T-helper 17 cell (primary cell): Measurements from ENCODE around the gene MMP24OS. TPM values are rescaled to one million over a fixed set of nuclear protein-coding genes. Genes with fewer than 3 reads are reported as not detected.
A peak's percentile ranks its signal among the peaks of the same experiment; 100 is the strongest.
"Not testable (repeated sequence)": the region's sequence is repeated elsewhere in the genome, so short reads cannot be mapped to it uniquely, and the experiment has no call there.

ENCODE experiments used
- ATAC-seq: fragments of 150-1000 bp; cut with Tn5 transposase; 2 replicates; pipeline ENCODE4 v1.10.0; 2021; ENCODE audit warnings: mild to moderate bottlenecking, moderate library complexity
- DNase-seq, 3 donors: peaks; one replicate each; pipeline versions ENCODE4 v3.0.0 to v3.0.0-alpha.2; 2020 to 2021
- H3K9me3 ChIP-seq: one replicate; pipeline ENCODE4 v1.7.0; 2013; ENCODE audit warnings: low read length, mild to moderate bottlenecking; ENCODE audit not compliant: control insufficient read depth, poor library complexity, severe bottlenecking
- H3K27ac Mint-ChIP-seq: one replicate; pipeline ENCODE4 v1.8.0; 2022; ENCODE audit warnings: mild to moderate bottlenecking, moderate library complexity, mixed read lengths
- H3K27me3 Mint-ChIP-seq: one replicate; pipeline ENCODE4 v1.8.0; 2022; ENCODE audit warnings: mixed read lengths
- H3K36me3 Mint-ChIP-seq: one replicate; pipeline ENCODE4 v1.8.0; 2022; ENCODE audit warnings: low read depth, mixed read lengths
- H3K4me1 Mint-ChIP-seq: one replicate; pipeline ENCODE4 v1.8.0; 2022; ENCODE audit warnings: mild to moderate bottlenecking, mixed read lengths
- H3K4me3 Mint-ChIP-seq: one replicate; pipeline ENCODE4 v1.8.0; 2022; ENCODE audit warnings: mild to moderate bottlenecking, moderate library complexity, mixed read lengths
- total RNA-seq, 4 donors: library from RNA in 2 of 4; stranded (reverse) in 2 of 4; gene quantifications; one replicate each; pipeline ENCODE4 v1.2.3 and lab custom pipeline; 2022 to 2026

The MMP24OS gene
- total RNA-seq, 2 donors from 2014 or later = 60.8 to 64.4 TPM

DNA sequence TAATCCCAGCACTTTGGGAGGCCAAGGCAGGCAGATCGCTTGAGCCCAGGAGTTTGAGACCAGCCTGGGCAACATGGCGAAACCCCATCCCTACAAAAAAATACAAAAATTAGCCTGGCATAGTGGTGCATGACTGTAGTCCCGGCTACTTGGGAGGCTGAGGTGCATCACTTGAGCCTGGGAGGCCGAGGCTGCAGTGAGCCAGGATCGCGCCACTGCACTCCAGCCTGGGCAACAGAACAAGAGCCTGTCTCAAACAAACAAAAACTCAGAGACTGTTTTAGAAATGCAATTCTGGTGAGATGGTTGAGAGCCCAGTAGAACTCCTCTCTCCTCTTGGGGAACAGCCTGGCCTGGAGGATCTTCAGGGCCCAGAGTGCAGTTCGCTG lies 37.7 kb upstream of the MMP24OS start:
- not testable (repeated sequence) for H3K27me3 Mint-ChIP-seq, DNase-seq, H3K4me3 Mint-ChIP-seq, H3K36me3 Mint-ChIP-seq, ATAC-seq, H3K27ac Mint-ChIP-seq, H3K9me3 ChIP-seq
- peaks cover 15% of the 10 kb centered on the region for H3K4me1 Mint-ChIP-seq

DNA sequence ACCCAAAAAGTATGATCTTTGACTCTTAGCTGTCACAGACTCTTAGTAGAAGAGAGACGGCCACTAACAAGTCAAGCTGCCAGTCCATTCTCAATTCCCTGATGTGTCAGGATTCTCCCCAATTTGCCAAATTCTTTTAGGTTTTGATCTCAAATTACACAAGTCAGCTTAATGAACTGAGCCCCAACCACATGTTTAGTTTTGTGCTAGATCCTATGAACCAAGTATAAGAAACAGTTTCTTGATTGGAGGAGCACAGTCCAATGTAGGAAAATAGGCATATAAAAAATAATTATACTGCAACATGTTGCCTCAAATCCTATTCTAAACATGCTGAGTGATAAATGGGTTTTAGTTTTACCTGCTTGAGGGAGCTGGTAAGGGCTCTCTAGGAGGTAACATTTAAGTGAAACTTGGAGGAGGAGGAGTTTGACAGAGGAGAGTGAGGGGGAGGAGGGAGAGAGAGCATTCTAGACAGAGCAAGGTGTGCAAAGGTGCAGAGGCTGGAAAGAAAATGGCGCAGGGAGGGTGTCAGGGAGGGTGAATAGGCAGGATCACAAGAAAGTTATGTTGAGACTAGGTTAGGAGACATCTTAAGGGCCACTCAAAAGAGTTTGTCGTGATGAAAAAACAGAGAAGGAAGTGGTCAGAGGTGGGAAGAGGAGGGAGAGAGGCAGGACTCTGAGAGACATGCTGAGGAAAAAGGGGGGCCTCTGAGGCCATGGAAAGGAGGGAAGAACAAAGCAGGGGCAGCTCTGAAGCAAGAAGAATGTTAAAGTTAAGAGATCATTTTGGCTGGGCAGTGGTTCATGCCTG lies 37.1 kb upstream of the MMP24OS start:
- Mint-ChIP-seq H3K4me1 (peaks cover 15% of the 10 kb centered on the region), H3K27me3 (no peaks in the 10 kb centered on the region), H3K36me3 (peaks cover 4% of the 10 kb centered on the region), H3K4me3 (no peak overlapping the region), H3K27ac (no peak overlapping the region)
- H3K9me3 ChIP-seq = no peaks in the 10 kb centered on the region
- DNase-seq (no peak), ATAC-seq (no peak)

DNA sequence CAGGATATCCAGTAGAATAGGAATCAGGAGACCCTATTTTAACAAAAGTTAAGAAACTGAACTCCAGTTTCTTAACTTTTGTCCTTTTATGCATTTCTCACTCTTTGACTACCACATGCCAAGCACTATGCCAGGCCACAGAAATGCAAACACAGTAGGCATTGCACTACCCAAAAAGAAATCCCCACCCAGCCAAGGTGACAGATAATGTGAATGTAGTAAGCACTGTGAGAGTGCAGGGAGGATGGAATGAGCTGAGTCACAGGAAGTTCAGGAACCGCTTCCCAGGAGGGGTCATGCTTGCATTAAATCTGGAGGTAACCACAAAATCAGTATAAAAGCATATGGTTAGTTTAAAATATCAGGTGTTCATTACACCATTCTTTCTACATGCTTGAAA lies 34.4 kb upstream of the MMP24OS start:
- H3K27ac Mint-ChIP-seq = no peak overlapping the region
- H3K4me1 Mint-ChIP-seq = peaks cover 15% of the 10 kb centered on the region
- no peaks in the 10 kb centered on the region for H3K27me3 Mint-ChIP-seq
- H3K4me3 Mint-ChIP-seq = no peak overlapping the region
- DNase-seq = no peak
- peaks cover 2% of the 10 kb centered on the region for H3K36me3 Mint-ChIP-seq
- no peaks in the 10 kb centered on the region for H3K9me3 ChIP-seq
- ATAC-seq = no peak

DNA sequence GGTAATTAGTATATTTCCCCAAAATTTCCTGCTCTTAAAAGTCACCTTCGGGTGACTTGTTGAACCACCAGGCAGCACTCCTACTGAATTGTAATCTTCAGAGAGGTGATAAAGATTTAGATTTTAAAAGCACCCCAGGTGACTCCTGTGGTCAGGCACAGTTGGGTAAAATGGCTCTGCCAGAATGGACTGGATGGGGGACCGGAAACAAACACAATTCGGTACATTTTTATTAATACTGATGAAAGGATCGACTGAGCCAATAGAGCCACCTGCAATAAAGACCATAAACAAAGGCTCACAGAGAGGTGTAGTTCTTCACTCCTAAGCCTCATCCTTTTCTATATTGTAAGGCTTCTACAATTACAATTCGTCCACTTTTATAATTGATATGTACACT lies 33.9 kb upstream of the MMP24OS start:
- H3K36me3 Mint-ChIP-seq = peaks cover 2% of the 10 kb centered on the region
- no peak for ATAC-seq
- no peak for DNase-seq
- peaks cover 15% of the 10 kb centered on the region for H3K4me1 Mint-ChIP-seq
- no peak overlapping the region for H3K27ac Mint-ChIP-seq
- no peak overlapping the region for H3K4me3 Mint-ChIP-seq
- no peaks in the 10 kb centered on the region for H3K27me3 Mint-ChIP-seq
- H3K9me3 ChIP-seq = no peaks in the 10 kb centered on the region

DNA sequence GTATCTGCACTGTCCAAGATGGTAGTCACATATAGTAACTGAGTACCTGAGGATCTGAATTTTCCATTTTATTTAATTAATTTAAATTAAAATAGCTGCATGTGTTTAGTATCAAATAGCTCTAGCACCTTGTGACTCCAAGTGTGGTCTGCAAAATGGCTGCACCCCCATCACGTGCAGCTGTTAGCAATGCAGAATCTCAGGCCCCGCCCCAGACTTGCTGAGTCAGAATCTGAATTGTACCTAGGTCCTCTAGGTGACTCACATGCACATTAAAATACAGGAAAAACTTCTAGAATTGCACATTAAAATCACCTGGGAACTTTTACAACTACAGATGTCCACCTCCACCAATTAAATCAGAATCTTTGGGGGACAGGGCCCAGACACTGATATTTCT lies 33.5 kb upstream of the MMP24OS start:
- Mint-ChIP-seq H3K4me1 (peaks cover 17% of the 10 kb centered on the region), H3K4me3 (no peak overlapping the region), H3K36me3 (peaks cover 2% of the 10 kb centered on the region), H3K27ac (no peak overlapping the region), H3K27me3 (no peaks in the 10 kb centered on the region)
- ATAC-seq (no peak), DNase-seq (no peak)
- no peaks in the 10 kb centered on the region for H3K9me3 ChIP-seq

DNA sequence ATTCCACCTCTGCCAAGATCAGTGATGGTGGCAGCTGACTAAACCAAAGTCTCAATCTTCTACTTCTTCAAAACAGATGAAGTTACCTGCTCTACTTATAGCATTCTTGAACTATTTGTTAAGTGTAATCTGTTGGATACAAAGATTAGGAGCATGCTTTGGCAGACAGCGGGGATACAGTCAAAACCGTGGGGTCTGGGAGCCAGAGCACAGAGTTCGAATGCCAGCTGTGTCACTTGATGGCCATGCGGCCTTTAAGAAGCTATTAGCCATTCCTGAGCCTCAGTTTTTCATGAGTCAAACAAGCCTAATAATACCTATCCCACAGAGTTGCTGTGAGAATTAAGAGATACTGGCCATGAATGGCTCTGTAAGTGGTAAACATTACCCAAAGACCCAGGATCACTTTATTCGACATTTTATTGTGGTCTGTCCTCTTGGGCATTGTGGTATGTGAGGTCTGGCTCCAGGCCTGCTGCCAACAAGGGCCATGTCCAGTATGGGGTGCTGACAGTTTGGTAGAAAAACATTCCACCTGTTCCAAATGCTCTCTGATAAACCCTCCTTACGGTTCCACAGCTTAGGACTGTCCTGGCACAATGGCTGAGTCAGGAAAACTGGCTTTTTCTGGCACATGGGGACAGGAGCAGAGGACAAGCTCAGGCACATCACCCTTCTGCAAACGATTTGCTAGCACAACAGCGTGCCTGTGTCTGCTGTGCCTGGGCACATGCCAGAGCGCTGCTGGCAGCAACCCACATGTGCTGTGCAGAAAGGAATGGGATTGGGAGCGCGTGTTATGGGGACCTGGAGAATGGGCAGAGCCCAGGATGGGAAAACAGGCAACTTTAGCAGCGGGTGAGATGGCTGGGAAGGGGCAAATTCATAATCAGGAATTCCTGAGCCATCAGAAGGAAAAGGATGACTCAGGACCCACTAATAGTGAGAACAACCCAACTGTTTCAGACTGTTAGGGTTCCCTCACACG lies 30.0 kb upstream of the MMP24OS start:
- Mint-ChIP-seq H3K4me3 (no peak overlapping the region), H3K36me3 (peaks cover 2% of the 10 kb centered on the region), H3K27me3 (no peaks in the 10 kb centered on the region), H3K27ac (peak overlapping the region; percentile 49), H3K4me1 (peaks cover 14% of the 10 kb centered on the region)
- ATAC-seq (no peak), DNase-seq (no peak)
- no peaks in the 10 kb centered on the region for H3K9me3 ChIP-seq

DNA sequence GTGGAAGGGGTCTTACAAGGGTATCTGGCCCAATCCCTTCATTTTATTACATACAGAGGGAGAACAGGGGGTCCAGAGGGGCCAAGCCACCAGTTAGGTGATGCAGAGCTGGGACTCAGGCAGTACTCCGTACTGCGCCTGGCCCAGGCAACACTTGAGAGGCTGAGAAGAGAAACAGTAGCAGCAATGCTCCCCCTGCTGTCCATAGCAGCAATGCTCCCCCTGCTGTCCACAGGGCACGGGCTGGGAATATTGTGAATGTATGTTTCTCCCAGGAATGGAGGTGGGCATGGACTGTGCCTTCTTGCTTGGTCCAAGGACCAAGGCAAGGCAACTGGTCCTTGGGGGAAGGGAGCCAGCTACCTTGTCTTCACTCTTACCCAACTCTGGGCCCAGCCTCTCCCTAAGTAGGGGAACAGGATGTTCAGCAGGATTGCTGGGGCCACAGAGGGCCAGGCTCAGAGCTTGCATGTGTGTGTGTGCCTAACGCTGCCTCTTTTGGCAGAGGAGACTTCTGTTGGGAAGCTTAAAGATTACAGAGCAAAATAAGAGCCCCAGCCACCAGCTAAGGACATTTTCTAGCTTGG lies 29.1 kb upstream of the MMP24OS start:
- Mint-ChIP-seq H3K27me3 (no peaks in the 10 kb centered on the region), H3K36me3 (no peaks in the 10 kb centered on the region)

DNA sequence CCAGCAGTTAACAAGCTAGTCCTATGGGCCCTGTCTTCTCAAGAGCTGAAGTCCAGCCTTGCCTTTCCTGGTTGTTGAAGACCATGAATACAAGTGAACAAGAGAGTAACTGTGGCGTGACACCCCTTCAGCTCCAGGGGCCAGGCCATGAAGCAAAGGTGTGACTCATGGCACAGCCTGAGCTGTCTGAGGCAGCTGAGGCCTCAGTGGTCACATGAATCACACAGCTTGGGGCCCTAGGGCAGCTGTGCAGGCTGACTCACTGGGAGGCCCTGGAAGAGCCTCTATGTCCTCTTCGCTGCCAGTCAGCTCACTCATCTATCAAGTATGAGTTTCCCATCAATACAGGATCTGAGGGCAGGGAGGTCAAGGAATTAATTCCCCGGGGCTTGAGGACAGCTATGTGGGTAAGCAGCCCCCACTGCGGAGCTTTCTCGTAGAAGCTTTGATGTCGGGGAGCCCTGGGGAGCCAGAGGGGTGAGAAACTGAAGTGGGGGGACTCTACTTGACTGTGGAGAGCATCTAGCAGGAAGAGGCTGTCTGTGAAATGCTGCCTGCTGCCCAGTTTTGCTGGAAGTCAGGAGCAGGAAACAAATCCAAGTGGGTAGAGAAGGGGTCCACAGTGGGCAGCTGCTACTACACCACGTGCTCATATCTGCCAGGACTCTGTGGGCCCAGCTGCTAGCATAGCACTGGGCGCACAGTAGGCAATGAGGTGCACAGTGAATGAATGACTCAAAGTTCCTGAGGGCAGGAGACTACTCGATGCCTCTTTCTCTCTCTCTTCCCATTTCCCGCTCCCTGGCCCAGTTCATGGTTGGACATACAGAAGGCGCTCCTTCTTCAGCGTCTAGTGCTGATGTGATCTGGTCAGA lies 28.0 kb upstream of the MMP24OS start:
- DNase-seq (no peak), ATAC-seq (no peak)
- no peaks in the 10 kb centered on the region for H3K27me3 Mint-ChIP-seq
- H3K9me3 ChIP-seq = no peaks in the 10 kb centered on the region
- H3K4me1 Mint-ChIP-seq = peaks cover 7% of the 10 kb centered on the region
- H3K27ac Mint-ChIP-seq = no peak overlapping the region
- no peaks in the 10 kb centered on the region for H3K36me3 Mint-ChIP-seq
- H3K4me3 Mint-ChIP-seq = no peak overlapping the region

More for the DNA sequence above, 29.1 kb upstream of the MMP24OS start:
- no peaks in the 10 kb centered on the region for H3K9me3 ChIP-seq
- no peak for DNase-seq
- Mint-ChIP-seq H3K27ac (peak overlapping the region; percentile 49), H3K4me1 (peaks cover 8% of the 10 kb centered on the region), H3K4me3 (no peak overlapping the region)
- ATAC-seq = peak; percentile 48

DNA sequence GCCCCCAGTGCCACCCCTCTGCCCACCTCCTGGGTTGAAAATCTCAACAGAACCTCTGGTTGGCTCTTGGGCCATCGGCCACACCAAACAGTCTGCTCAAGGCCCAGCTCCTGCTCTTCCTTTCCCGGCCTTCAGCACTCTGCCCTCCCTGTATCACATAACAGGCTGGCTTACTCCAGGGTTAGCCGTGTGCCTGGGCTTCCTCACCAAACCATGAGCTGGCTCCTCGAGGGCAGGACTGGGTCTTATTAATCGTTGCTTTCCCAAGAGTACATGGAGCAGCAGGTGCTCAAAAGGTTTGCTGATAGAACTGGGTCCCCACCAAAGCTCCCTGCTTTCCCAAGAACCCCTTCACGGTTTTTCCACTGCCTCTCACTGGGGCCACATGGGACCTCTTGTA lies 27.0 kb upstream of the MMP24OS start:
- Mint-ChIP-seq H3K27me3 (no peaks in the 10 kb centered on the region), H3K4me1 (peaks cover 7% of the 10 kb centered on the region), H3K27ac (no peak overlapping the region), H3K36me3 (no peaks in the 10 kb centered on the region), H3K4me3 (no peak overlapping the region)
- H3K9me3 ChIP-seq = no peaks in the 10 kb centered on the region
- ATAC-seq (no peak), DNase-seq (no peak)

DNA sequence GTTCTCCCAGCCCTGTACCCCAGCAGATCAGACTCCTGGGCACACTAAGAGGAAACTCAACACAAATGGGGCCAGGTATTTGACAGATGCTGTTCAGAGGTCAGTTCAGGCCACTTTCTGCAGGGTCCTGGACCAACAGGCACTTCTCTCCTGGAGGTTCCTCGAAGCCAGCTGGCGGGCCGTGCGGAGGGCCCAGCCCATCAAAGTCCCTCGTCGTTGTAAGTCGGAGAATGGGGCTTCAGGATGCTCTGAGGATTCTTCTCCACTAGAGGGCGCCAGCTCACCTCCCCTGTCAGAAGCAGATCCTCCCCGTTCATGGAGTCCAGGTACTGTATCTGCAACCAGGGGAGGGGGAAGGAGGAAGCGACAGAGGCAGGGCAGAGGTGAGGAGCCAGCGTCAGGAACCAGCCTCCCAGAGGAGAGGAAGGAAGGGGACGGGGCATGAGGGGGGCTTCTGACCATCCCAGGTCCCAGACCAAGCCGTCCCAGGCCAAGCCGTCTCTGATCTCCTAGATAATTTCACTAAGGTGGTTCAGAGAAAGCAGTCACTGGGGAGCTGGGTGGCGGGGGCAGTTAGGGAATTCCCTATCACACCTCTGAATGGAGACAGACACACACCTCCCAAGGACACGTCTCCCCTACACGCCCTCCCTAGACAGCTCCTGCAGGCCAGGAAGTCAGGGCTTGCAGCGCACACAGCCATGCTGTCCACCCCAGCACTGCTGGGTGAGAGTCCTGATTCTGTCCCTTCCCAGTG lies 26.0 kb upstream of the MMP24OS start:
- H3K9me3 ChIP-seq = no peaks in the 10 kb centered on the region
- H3K36me3 Mint-ChIP-seq = no peaks in the 10 kb centered on the region
- ATAC-seq = peak; percentile 95
- DNase-seq = peak; percentile 58 to 74 (median 64)
- H3K4me1 Mint-ChIP-seq = peaks cover 10% of the 10 kb centered on the region
- no peaks in the 10 kb centered on the region for H3K27me3 Mint-ChIP-seq
- peak overlapping the region; percentile 80 for H3K27ac Mint-ChIP-seq
- H3K4me3 Mint-ChIP-seq = no peak overlapping the region

DNA sequence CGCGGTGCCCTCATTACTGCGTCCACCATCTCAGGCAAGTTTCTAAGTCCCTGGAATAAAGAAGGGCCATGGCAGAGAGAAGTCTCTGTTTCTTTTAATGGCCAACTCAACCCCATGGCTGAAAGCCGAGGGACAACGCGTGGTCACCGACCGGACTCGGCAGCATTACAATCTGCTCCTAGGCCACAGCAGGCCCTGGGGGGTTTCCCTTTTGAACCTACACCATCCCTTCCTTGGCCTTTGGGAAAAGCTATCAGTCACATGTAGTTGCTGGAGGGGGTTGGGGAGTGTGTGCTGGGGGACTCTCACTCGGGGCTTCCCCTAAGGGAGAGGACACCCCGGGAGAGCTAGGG lies 25.4 kb upstream of the MMP24OS start:
- H3K9me3 ChIP-seq = no peaks in the 10 kb centered on the region
- no peak overlapping the region for H3K4me3 Mint-ChIP-seq
- no peaks in the 10 kb centered on the region for H3K27me3 Mint-ChIP-seq
- peak overlapping the region; percentile 80 for H3K27ac Mint-ChIP-seq
- H3K4me1 Mint-ChIP-seq = peaks cover 10% of the 10 kb centered on the region
- DNase-seq = no peak
- no peaks in the 10 kb centered on the region for H3K36me3 Mint-ChIP-seq
- ATAC-seq = no peak
